Heart left ventricle (tissue), 16 donors: Measurements from ENCODE around the gene SRRM4. TPM values are rescaled to one million over a fixed set of nuclear protein-coding genes. Genes with fewer than 3 reads are reported as not detected.

Source experiments
- ATAC-seq, 4 donors: fragments of 200-7000 bp; cut with Tn5 transposase; one replicate each; pipeline ENCODE4 v1.9.1; 2020 to 2022; ENCODE audit warnings: moderate library complexity in 4 of 4, mild to moderate bottlenecking in 3 of 4, moderate number of reproducible peaks in 1 of 4
- DNase-seq, 5 donors: peaks; one replicate each; pipeline ENCODE4 v3.0.0-alpha.2; 2020
- H3K27ac ChIP-seq, 12 donors: fragments of 200-600 bp; sonication (generic) in 4 of 12; one replicate each; pipeline versions ENCODE4 v1.5.0 to v1.8.0; 2016 to 2022; ENCODE audit warnings: mild to moderate bottlenecking in 2 of 12
- H3K27me3 ChIP-seq, 9 donors: fragments of 200-600 bp; sonication (generic) in 2 of 9; one replicate each; pipeline versions ENCODE4 v1.5.1 to v1.8.0; 2016 to 2022; ENCODE audit warnings: mild to moderate bottlenecking in 3 of 9
- H3K36me3 ChIP-seq, 9 donors: fragments of 200-600 bp; sonication (generic) in 2 of 9; one replicate each; pipeline versions ENCODE4 v1.5.0 to v1.8.0; 2018 to 2022; ENCODE audit warnings: mild to moderate bottlenecking in 2 of 9
- H3K4me1 ChIP-seq, 12 donors: fragments of 200-600 bp; sonication (generic) in 4 of 12; one replicate each; pipeline versions ENCODE4 v1.5.0 to v1.8.0; 2016 to 2022; ENCODE audit warnings: mild to moderate bottlenecking in 3 of 12
- H3K4me3 ChIP-seq, 12 donors: fragments of 200-600 bp; sonication (generic) in 4 of 12; one replicate each; pipeline versions ENCODE4 v1.5.0 to v1.8.0; 2017 to 2022; ENCODE audit warnings: mild to moderate bottlenecking in 9 of 12, moderate library complexity in 4 of 12
- H3K9me3 ChIP-seq, 12 donors: fragments of 200-600 bp; sonication (generic) in 4 of 12; one replicate each; pipeline versions ENCODE4 v1.5.0 to v1.8.0; 2016 to 2022; ENCODE audit warnings: mild to moderate bottlenecking in 1 of 12
- CTCF ChIP-seq, 12 donors: fragments of 200-600 bp; sonication (generic) in 4 of 12; IDR thresholded peaks; one replicate each; pipeline versions ENCODE4 v1.5.0 to v1.8.0; 2018 to 2022; ENCODE audit warnings: antibody characterized with exemption in 12 of 12, mild to moderate bottlenecking in 5 of 12
- POLR2A ChIP-seq, 2 donors: fragments of 450-650 bp; IDR thresholded peaks; one replicate each; pipeline ENCODE4 v1.6.1; 2017; ENCODE audit warnings: antibody characterized with exemption in 2 of 2, mild to moderate bottlenecking in 2 of 2, moderate library complexity in 2 of 2
- WGBS, 4 donors: extraction: QIAGEN DNeasy Blood & Tissue Kit in 2 of 4; methylation state at CpG; one replicate each; pipeline versions ENCODE4 v1.1.5 to v1.1.7; 2013 to 2018; 5-methylcytosine and 5-hydroxymethylcytosine counted together
- intact Hi-C, 10 donors: fragments of 100-400 bp; cut with DNase I; formaldehyde crosslinking; loops; one replicate each; pipeline versions ENCODE4 v1.11.1 to v1.14.2; 2022
- polyA plus RNA-seq, 2 donors: library from polyadenylated mRNA; stranded (reverse); fragments of 200-250 nt; gene quantifications; one replicate each; pipeline ENCODE4 v1.2.3, GENCODE V29; 2013
- total RNA-seq, 9 donors: library from RNA; depleted of rRNA in 2 of 9; stranded (reverse); fragments of >200 nt in 2 of 9; fragmentation: NEBNext Ultra II Directional in 3 of 9; extraction: Animal tissue kit (Norgen Biotek cat#: 25700) in 3 of 9; gene quantifications; one replicate each; pipeline versions ENCODE4 v1.1.0 to v1.2.4, GENCODE V29; 2016 to 2023
- donor health status: ischemic (EF 13 %, LVEDD 7.1; RV severe dilation, severe dysfunction).
- donor health status: healthy with polysubstance abuse.
- donor health status: DM: no; HTN: yes; CAD: no.
- donor health status: DM: no; HTN: no; CAD: no.
- donor health status: ischemic (EF 25% LVEDD 6.9; RV normal size, moderate dysfunction).
- donor health status: ischemic (EF 25% LVEDD 5.7; RV mildly dilated, moderate dysfunction).
- donor health status: healthy.
- donor health status: DM: yes; HTN: yes; CAD: no.
- donor health status: ischemic (EF 35%, LVEDD 5.7; RV mildly dilated, moderate dysfunction).
- donor health status: nonischemic (EF 11% LVEDD 7.7; RV severe dilation, severe dysfunction).
- donor health status: DM: yes; HTN: yes; CAD: no.
- donor health status: PGD.
- donor health status: ischemic (EF 29% LVEDD 5.4; RV normal size, mild dysfunction).
- donor health status: nonischemic (EF 23%, LVEDD 6.1; RV moderate dilation, normal function).

The SRRM4 gene
- total and polyA plus RNA-seq, 11 donors: 0.04 to 0.57 (median 0.27) TPM; not detected in 1

- Histone ChIP-seq H3K27me3 (peaks cover 0 to 43% (median 8%) of the 10 kb centered on the region in 9 donors), H3K4me1 (no peaks in the 10 kb centered on the region), H3K27ac (no peak overlapping the region), H3K36me3 (no peaks in the 10 kb centered on the region), H3K4me3 (no peak overlapping the region), H3K9me3 (peaks cover 0 to 18% (median 0%) of the 10 kb centered on the region in 12 donors)
- no peak for TF ChIP-seq CTCF (IDR thresholded peaks at IDR 0.05)
- no peak for TF ChIP-seq POLR2A (IDR thresholded peaks at IDR 0.05)
- ATAC-seq (no peak), DNase-seq (no peak)
- intact Hi-C loops: no loop called here
Observed at GRCh38 chr12:119013023-119013422, 31.7 kb downstream of the SRRM4 start.

GRCh38 chr12:119014368-119014767, 33.0 kb downstream of the SRRM4 start:
- intact Hi-C loops: no loop called here
- no peak for ATAC-seq
- 67 to 83% (median 74%) methylated on average over 1 of the region's 1 CpG for WGBS, 4 donors

GRCh38 chr12:119016715-119017114, 35.4 kb downstream of the SRRM4 start:
- no peaks in the 10 kb centered on the region for H3K4me1 ChIP-seq
- TF ChIP-seq CTCF (IDR thresholded peaks at IDR 0.05) (no peak), POLR2A (IDR thresholded peaks at IDR 0.05) (no peak)
- peaks cover 0 to 40% (median 0%) of the 10 kb centered on the region in 9 donors for H3K27me3 ChIP-seq
- DNase-seq (no peak), ATAC-seq (no peak)
- 47 to 72% (median 59%) methylated on average over 2 of the region's 2 CpGs for WGBS, 4 donors
- no peaks in the 10 kb centered on the region for H3K36me3 ChIP-seq
- no peak overlapping the region for H3K4me3 ChIP-seq
- intact Hi-C loops: no loop called here
- H3K27ac ChIP-seq: no peak overlapping the region
- H3K9me3 ChIP-seq: peaks cover 0 to 5% (median 0%) of the 10 kb centered on the region in 12 donors

More at GRCh38 chr12:119014368-119014767, 33.0 kb downstream of the SRRM4 start:
- no peak for DNase-seq
- Histone ChIP-seq H3K36me3 (no peaks in the 10 kb centered on the region), H3K9me3 (peaks cover 0 to 18% (median 0%) of the 10 kb centered on the region in 12 donors), H3K4me3 (no peak overlapping the region), H3K27ac (no peak overlapping the region), H3K4me1 (no peaks in the 10 kb centered on the region), H3K27me3 (peaks cover 0 to 42% (median 3%) of the 10 kb centered on the region in 9 donors)
- no peak for TF ChIP-seq CTCF (IDR thresholded peaks at IDR 0.05)
- no peak for TF ChIP-seq POLR2A (IDR thresholded peaks at IDR 0.05)

GRCh38 chr12:119019166-119019565, 37.8 kb downstream of the SRRM4 start:
- Histone ChIP-seq H3K9me3 (peaks cover 0 to 5% (median 0%) of the 10 kb centered on the region in 12 donors), H3K27ac (no peak overlapping the region), H3K4me3 (no peak overlapping the region), H3K4me1 (no peaks in the 10 kb centered on the region), H3K27me3 (peaks cover 0 to 41% (median 0%) of the 10 kb centered on the region in 9 donors), H3K36me3 (no peaks in the 10 kb centered on the region)
- TF ChIP-seq POLR2A (IDR thresholded peaks at IDR 0.05) (no peak), CTCF (IDR thresholded peaks at IDR 0.05) (no peak)
- ATAC-seq (no peak), DNase-seq (no peak)
- WGBS, 4 donors: 22 to 39% (median 29%) methylated on average over 3 of the region's 3 CpGs
- intact Hi-C loops: no loop called here
